Omental fat pad (tissue), 4 donors: ENCODE data around the gene FAAP20. TPM values are rescaled to one million over a fixed set of nuclear protein-coding genes. Genes with fewer than 3 reads are reported as not detected.
A peak's percentile ranks its signal among the peaks of the same experiment; 100 is the strongest.

Experiments
- ATAC-seq: fragments of 150-250 bp; one replicate; pipeline ENCODE4 v1.9.1; 2016; ENCODE audit warnings: mild to moderate bottlenecking, moderate library complexity; ENCODE audit not compliant: low FRiP score
- DNase-seq: peaks from one replicate; pipeline ENCODE4 v3.0.0-alpha.2; 2019; ENCODE audit warnings: low spot score
- total RNA-seq, 4 donors: library from RNA; depleted of rRNA; stranded (reverse); fragments of >200 nt; gene quantifications; one replicate each; pipeline ENCODE4 v1.1.0, GENCODE V29; 2016
- TF ChIP-seq, protein P1 (sequence below), 3 donors: fragments of 450-650 bp; IDR thresholded peaks; one replicate each; pipeline ENCODE4 v1.5.1; 2016 to 2017; ENCODE audit warnings: antibody characterized with exemption in 3 of 3, mild to moderate bottlenecking in 3 of 3, moderate library complexity in 2 of 3

Gene FAAP20
- total RNA-seq, 4 donors from 2014 or later: 14.2 to 24.9 (median 21.8) TPM

GRCh38 chr1:2192031-2192995 lies 2.3 kb downstream of the FAAP20 start:
- DNase-seq: no peak
- TF ChIP-seq, protein P1, sequence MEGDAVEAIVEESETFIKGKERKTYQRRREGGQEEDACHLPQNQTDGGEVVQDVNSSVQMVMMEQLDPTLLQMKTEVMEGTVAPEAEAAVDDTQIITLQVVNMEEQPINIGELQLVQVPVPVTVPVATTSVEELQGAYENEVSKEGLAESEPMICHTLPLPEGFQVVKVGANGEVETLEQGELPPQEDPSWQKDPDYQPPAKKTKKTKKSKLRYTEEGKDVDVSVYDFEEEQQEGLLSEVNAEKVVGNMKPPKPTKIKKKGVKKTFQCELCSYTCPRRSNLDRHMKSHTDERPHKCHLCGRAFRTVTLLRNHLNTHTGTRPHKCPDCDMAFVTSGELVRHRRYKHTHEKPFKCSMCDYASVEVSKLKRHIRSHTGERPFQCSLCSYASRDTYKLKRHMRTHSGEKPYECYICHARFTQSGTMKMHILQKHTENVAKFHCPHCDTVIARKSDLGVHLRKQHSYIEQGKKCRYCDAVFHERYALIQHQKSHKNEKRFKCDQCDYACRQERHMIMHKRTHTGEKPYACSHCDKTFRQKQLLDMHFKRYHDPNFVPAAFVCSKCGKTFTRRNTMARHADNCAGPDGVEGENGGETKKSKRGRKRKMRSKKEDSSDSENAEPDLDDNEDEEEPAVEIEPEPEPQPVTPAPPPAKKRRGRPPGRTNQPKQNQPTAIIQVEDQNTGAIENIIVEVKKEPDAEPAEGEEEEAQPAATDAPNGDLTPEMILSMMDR (IDR thresholded peaks at IDR 0.05): no peak
- no peak for ATAC-seq

DNA sequence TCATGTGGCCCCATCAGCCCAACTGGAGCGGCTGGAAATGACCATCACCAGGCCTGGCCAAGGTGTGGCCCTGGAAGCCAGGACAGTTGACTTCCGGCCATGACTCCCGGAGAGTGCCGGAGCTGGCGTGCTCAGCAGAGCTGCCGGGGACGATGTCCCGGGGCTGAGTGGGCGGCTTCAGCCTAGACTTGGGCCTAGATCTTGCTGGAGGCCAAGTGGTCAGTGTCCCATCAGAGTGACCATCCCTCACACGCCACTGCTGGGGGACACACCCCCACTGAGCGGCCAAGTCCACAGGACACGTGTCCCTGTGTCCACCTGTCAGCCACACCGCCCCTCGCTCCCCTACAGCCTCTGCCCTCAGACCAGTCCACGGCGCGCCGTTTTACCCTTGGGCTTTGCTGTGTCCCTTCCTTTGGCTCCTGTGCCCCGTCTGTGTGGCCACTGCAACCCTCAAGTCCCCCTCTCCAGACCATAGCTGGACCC lies 4.0 kb downstream of the FAAP20 start:
- no peak for ATAC-seq
- no peak for DNase-seq
- TF ChIP-seq, protein P1 (IDR thresholded peaks at IDR 0.05): no peak

DNA sequence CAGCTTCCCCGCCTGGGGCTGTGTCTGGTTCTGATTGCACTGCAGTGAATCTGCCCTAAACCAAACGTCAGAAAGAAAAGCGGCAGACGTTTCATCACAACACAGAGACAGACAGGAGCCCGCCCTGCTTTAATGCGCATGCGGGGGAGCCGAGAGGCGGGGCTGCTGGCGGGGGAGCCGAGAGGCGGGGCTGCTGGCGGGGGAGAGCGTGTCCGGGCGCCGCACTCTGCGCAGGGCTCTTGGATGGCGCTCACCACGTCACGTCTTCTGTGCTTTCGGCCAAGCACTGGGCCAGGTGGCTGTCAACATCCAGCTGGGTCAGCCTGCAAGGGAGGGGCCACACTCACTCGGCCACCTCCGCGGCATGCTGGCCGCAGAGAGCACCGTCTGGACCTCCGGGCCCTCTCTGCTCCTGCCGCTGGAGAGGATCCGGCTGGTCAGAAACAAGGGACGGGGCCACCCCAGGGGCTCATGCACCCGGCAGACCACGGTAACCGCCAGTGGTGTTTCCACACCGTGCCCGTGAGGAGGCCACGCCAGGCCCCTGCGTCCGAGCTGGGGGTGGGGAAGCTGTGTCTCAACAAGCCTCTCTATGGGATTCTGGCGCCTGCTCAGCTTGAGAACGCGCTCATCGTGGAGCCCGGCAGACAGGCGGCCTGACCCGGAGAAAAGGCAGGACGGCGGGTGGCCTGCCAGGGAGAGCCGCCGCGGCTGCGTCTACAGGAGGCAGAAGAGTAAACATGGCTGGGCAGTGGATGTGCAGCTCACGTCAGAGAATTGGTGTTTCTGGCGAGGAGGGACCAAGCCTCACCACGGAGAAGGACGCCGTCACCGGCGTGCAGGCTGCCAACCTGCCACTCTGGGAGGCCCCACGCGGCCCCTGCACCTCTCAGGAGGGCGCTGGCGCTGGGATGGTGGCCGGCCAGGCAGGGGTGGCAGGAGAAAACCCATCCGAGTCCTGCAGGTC lies 4.8 kb downstream of the FAAP20 start:
- peak; percentile 88 for ATAC-seq
- TF ChIP-seq, protein P1 (IDR thresholded peaks at IDR 0.05): no peak

DNA sequence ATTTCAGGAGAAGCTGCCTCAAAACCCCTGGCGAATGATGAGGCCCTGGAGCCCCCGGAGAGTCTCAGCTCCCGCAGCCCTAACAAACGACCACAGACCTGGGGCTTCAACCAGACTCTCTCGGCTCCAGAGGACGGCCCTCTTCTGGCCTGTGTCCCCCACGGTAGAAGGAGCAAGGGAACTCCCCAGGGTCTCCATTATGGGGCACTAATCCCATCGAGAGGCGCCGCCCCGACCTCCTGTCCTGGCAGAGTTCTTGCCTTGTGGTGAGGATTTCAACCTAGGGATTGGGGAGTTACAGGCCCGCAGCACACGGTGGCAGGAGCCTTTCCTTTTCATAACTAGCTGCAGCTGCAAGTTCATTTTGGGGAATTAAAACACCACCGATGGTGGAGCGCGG lies 6.2 kb downstream of the FAAP20 start:
- TF ChIP-seq, protein P1 (IDR thresholded peaks at IDR 0.05): no peak

More for the DNA sequence above, 4.8 kb downstream of the FAAP20 start:
- DNase-seq: peak; percentile 83

GRCh38 chr1:2187619-2188018 lies 7.0 kb downstream of the FAAP20 start:
- DNase-seq (no peak), ATAC-seq (no peak)
- TF ChIP-seq, protein P1 (IDR thresholded peaks at IDR 0.05): no peak

More for the DNA sequence above, 6.2 kb downstream of the FAAP20 start:
- DNase-seq (no peak), ATAC-seq (no peak)

DNA sequence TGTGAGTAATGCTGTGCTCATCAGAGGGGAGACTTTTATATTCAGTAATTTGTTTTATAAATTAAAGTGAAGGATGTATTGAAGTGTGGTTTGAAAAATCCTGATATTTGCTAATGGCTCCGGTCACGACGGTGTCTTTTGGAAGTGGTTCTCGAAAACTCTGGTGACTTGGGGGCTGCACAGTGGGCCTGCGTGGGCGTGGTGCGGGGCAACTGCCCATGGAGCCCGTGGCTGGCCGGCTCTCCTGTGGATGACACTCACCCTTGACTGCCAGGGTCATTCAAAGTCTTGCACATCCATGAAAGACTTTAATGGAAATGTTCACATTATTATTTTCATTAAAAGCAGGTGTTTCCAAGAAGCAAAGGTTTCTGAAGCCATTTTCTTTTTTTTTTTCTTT lies 7.7 kb downstream of the FAAP20 start:
- DNase-seq (no peak), ATAC-seq (no peak)

More for the DNA sequence above, 7.7 kb downstream of the FAAP20 start:
- TF ChIP-seq, protein P1 (IDR thresholded peaks at IDR 0.05): no peak
